Activated T-cell treated with anti-CD3 and anti-CD28 coated beads, Interleukin-2, amount 50 U/mL, for 4 hours (primary cell): ENCODE measurements around the gene VWA8. TPM values are rescaled to one million over a fixed set of nuclear protein-coding genes. Genes with fewer than 3 reads are reported as not detected.
"Not testable (repeated sequence)": the region's sequence is repeated elsewhere in the genome, so short reads cannot be mapped to it uniquely, and the experiment has no call there.

Source experiments
- ATAC-seq, 2 donors: fragments of 200-7000 bp; cut with Tn5 transposase; one replicate each; pipeline ENCODE4 v1.10.0; 2021
- DNase-seq: peaks from one replicate; pipeline ENCODE4 v3.0.0-alpha.2; 2020
- H3K27me3 Mint-ChIP-seq: one replicate; pipeline ENCODE4 v1.8.0; 2021; ENCODE audit warnings: low read depth, mixed read lengths
- H3K36me3 Mint-ChIP-seq: one replicate; pipeline ENCODE4 v1.8.0; 2022; ENCODE audit warnings: mixed read lengths; ENCODE audit not compliant: insufficient read depth
- H3K4me1 Mint-ChIP-seq: one replicate; pipeline ENCODE4 v1.8.0; 2021; ENCODE audit warnings: low read depth, mixed read lengths
- H3K4me3 Mint-ChIP-seq: one replicate; pipeline ENCODE4 v1.8.0; 2021; ENCODE audit warnings: mild to moderate bottlenecking, moderate library complexity, mixed read lengths
- H3K9me3 Mint-ChIP-seq: one replicate; pipeline ENCODE4 v1.8.0; 2021; ENCODE audit warnings: mixed read lengths
- total RNA-seq, 3 donors: library from RNA; stranded (reverse); gene quantifications; one replicate each; pipeline ENCODE4 v1.2.1, GENCODE V29; 2021

Gene VWA8
- total RNA-seq, 3 donors from 2014 or later: 22.2 to 31.9 (median 26.4) TPM

DNA sequence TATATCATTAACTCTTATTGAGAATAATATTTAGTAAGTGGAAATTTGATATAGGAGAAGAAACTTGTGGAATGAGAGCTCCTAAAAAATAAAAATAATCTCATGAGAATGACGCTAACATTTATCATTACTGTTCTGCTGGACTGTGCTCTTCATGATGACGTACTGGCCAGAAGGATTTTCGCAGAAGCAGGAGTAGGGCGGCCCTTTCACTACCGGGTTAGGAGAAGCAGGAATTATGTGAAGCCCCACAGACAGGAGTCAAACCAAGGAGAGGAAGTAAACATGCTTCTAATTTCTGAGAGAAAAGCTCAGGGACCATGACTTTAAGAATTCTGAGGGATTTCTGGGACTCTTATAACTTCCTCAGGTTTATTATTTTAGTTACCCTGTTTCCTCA, 195.1 kb downstream of the VWA8 start:
- DNase-seq (no peak), ATAC-seq (no peak)
- no peak overlapping the region for H3K4me3 Mint-ChIP-seq
- peaks cover 8% of the 10 kb centered on the region for H3K4me1 Mint-ChIP-seq
- H3K9me3 Mint-ChIP-seq: no peaks in the 10 kb centered on the region
- peaks cover 37% of the 10 kb centered on the region for H3K36me3 Mint-ChIP-seq
- H3K27me3 Mint-ChIP-seq: no peaks in the 10 kb centered on the region

DNA sequence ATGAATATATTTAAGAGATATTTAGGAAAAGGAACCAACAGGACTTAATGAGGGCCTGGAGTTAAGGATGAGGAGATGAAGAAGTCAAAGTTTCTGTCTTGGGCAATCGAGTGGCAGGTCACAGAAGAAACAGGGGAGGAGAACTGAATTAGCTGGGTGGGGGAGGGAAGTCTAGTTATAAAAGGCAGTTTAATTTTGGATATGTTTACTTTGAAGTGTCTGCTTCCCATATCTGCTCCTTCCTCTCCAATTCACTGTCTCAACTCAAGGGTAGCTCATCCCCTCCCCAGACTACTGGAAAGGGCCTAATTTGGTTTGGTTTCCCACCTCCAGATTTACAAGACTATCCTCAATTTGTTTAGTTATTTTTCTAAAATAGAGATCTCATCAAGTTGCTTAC, 195.9 kb downstream of the VWA8 start:
- H3K27me3 Mint-ChIP-seq: no peaks in the 10 kb centered on the region
- H3K36me3 Mint-ChIP-seq: peaks cover 41% of the 10 kb centered on the region
- H3K4me3 Mint-ChIP-seq: no peak overlapping the region
- H3K9me3 Mint-ChIP-seq: no peaks in the 10 kb centered on the region
- no peak for ATAC-seq
- peaks cover 8% of the 10 kb centered on the region for H3K4me1 Mint-ChIP-seq
- DNase-seq: no peak

DNA sequence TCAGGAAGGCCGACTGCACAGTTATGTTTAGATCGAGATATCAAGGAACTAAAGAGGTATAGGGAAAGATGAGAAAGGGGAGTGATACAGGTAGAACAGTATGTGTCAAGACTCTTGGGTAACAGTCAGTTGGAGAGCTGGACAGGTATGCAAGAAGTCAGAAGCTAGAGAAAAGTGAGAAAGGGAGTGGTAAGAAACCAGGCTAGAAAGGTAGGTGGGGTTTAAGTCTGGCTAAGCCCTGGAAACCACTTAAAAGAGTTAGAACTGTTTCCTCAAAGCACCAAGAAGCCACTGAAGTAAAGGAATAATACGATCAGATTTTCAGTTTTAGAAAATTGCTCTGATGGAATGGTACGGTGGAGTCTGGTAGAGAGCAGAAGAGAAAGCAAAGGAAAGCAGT, 196.4 kb downstream of the VWA8 start:
- no peaks in the 10 kb centered on the region for H3K27me3 Mint-ChIP-seq
- peaks cover 40% of the 10 kb centered on the region for H3K36me3 Mint-ChIP-seq
- ATAC-seq: no peak
- DNase-seq: no peak
- H3K4me1 Mint-ChIP-seq: peaks cover 8% of the 10 kb centered on the region
- no peak overlapping the region for H3K4me3 Mint-ChIP-seq
- no peaks in the 10 kb centered on the region for H3K9me3 Mint-ChIP-seq

DNA sequence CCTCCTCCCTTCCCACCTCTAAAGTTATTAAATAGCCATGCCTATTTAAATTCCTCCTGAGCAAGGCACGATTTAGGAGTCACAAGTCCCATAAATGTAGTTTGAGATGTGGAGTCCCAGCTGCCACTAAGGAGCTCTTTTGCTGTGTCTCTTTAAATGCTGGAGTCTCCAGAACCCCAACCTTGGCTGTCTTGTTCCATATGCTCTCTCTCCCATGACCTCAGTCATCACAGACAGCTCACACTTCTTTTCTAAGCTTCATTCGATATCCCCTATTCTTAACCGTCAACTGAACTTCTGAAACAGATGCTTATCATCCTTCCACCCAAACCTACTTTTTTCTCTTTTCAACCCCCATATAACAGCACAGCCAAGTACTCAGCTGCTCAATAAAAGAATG, 197.1 kb downstream of the VWA8 start:
- peaks cover 8% of the 10 kb centered on the region for H3K4me1 Mint-ChIP-seq

DNA sequence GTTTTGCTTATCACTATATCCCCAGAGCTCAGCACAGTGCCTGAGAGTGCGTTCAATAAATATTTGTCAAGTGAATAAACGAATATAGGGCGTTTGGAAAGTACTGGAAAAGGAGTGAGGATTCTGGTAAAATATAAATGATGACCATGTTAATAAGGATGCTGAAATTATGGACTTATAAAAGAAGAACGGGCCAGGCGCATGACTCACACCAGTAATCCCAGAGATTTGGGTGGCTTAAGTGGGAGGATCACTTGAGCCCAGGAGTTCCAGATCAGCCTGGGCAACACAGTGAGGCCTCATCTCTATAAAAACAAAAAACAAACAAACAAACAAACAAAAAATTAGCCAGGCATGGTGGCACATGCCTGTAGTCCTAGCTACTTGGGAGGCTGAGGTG, 198.1 kb downstream of the VWA8 start:
- ATAC-seq (no peak), DNase-seq (no peak)
- H3K9me3 Mint-ChIP-seq: no peaks in the 10 kb centered on the region
- no peak overlapping the region for H3K4me3 Mint-ChIP-seq
- H3K4me1 Mint-ChIP-seq: peaks cover 8% of the 10 kb centered on the region
- no peaks in the 10 kb centered on the region for H3K27me3 Mint-ChIP-seq
- peaks cover 45% of the 10 kb centered on the region for H3K36me3 Mint-ChIP-seq

More for the DNA sequence above, 197.1 kb downstream of the VWA8 start:
- Mint-ChIP-seq H3K9me3 (no peaks in the 10 kb centered on the region), H3K27me3 (no peaks in the 10 kb centered on the region), H3K4me3 (no peak overlapping the region), H3K36me3 (peaks cover 43% of the 10 kb centered on the region)
- ATAC-seq (no peak), DNase-seq (no peak)

- H3K9me3 Mint-ChIP-seq: peaks cover 6% of the 10 kb centered on the region
- H3K4me3 Mint-ChIP-seq: no peak overlapping the region
- DNase-seq (no peak), ATAC-seq (no peak)
- no peaks in the 10 kb centered on the region for H3K27me3 Mint-ChIP-seq
- peaks cover 49% of the 10 kb centered on the region for H3K36me3 Mint-ChIP-seq
- no peaks in the 10 kb centered on the region for H3K4me1 Mint-ChIP-seq
These were observed 204.6 kb downstream of the VWA8 start for GRCh38 chr13:41756198-41756880.

DNA sequence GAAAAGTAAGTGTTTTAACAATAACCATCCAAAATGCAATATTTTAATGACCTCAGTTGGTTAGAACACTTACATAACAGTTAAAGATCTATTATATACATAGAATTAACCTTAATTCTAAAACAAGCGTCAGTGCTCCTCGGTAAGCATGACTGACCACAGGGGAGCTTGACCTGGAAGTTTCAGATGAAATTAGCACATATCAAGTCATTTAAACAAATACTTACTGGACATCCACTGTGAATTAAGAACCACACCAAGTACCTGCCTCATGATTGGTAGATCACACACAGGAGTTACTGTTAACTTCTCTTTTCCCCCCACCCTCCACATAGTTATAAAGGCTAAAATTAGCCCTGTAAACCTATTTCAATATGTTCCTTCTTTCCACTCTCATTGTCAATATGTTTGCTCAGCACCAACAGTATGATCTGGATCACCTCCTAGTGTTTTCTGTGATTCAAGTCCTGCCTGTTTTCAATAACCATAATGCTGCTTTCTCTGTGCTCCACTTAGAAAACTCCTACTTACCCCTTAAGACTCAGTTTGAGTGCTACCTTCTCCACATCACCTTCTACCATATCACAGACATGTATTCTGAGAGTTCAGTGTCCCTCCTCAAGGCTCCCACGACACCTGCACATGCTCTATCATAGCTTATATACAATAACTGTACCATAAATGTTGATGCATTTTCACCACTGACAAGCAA, 209.0 kb downstream of the VWA8 start:
- no peak for DNase-seq
- no peaks in the 10 kb centered on the region for H3K27me3 Mint-ChIP-seq
- no peak overlapping the region for H3K4me3 Mint-ChIP-seq
- peaks cover 10% of the 10 kb centered on the region for H3K9me3 Mint-ChIP-seq
- H3K4me1 Mint-ChIP-seq: no peaks in the 10 kb centered on the region
- no peak for ATAC-seq
- peaks cover 57% of the 10 kb centered on the region for H3K36me3 Mint-ChIP-seq

DNA sequence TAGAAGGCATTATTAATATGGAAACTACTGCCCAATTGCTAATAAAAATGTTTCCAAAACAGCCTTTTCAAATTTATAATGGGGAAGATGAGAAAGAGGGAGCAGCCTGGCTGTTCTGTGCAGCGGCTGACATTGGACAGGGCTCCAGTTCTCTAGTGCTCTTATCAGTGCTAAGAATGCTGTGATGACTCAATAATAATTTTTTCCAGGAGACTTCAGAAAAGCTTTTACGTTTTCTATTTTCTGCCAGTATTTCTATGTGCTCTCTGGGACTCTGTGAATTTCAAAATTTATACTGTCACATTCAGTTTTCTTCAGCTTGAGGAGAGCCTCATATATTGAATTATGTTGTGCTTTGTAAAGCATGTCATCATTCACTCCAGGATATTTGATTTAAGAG, 209.6 kb downstream of the VWA8 start:
- Mint-ChIP-seq H3K27me3 (no peaks in the 10 kb centered on the region), H3K9me3 (peaks cover 10% of the 10 kb centered on the region), H3K4me1 (no peaks in the 10 kb centered on the region), H3K36me3 (peaks cover 61% of the 10 kb centered on the region), H3K4me3 (no peak overlapping the region)
- ATAC-seq (no peak), DNase-seq (no peak)

- Mint-ChIP-seq H3K4me1 (no peaks in the 10 kb centered on the region), H3K36me3 (peaks cover 47% of the 10 kb centered on the region), H3K9me3 (peaks cover 5% of the 10 kb centered on the region), H3K4me3 (no peak overlapping the region), H3K27me3 (no peaks in the 10 kb centered on the region)
- DNase-seq: no peak
- ATAC-seq: no peak
These were observed 214.7 kb downstream of the VWA8 start for GRCh38 chr13:41746259-41746658.

DNA sequence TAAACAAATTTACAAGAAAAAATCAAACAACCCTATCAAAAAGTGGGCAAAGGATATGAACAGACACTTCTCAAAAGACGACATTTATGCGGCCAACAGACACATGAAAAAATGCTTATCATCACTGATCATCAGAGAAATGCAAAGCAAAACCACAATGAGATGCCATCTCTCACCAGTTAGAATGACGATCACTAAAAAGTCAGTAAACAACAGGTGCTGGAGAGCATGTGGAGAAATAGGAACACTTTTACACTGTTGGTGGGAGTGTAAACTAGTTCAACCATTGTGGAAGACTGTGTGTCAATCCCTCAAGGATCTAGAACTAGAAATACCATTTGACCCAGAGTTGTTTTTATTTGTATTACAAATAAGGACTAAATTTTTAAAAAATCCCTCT, 215.4 kb downstream of the VWA8 start:
- not testable (repeated sequence) for H3K9me3 Mint-ChIP-seq, H3K4me1 Mint-ChIP-seq, H3K4me3 Mint-ChIP-seq, DNase-seq, ATAC-seq, H3K27me3 Mint-ChIP-seq
- peaks cover 52% of the 10 kb centered on the region for H3K36me3 Mint-ChIP-seq

DNA sequence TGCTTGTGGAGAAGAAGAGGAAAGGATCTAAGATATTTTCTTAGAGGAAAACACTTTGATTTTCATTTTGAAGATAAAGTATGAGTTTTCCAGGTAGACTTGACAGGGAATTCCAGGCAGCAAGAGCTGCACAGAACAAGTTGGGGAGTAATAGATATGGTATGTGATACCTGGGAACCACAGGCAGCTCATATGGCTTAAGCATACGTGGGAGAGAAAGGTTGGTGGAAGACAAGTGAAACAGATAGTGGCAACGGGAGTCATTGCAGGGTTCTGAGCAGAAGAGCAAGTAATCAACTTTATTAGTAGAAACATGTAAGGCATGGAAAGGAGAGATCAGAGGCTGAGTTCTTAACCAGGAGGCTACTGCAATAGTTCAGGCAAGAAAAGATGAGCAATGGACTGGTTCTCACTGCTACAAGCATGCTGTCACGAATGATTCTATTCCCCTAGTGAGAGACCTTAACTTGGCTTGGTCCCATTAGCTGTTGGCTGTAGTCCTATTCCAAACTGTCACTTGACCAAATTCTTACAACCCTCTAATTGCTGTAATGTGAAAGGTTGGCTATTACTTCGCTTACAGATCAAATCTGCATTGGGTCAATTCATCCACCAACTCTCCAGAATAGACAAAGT, 217.9 kb downstream of the VWA8 start:
- no peaks in the 10 kb centered on the region for H3K9me3 Mint-ChIP-seq
- H3K36me3 Mint-ChIP-seq: peaks cover 30% of the 10 kb centered on the region
- H3K27me3 Mint-ChIP-seq: no peaks in the 10 kb centered on the region
- ATAC-seq (no peak), DNase-seq (no peak)
- no peak overlapping the region for H3K4me3 Mint-ChIP-seq
- no peaks in the 10 kb centered on the region for H3K4me1 Mint-ChIP-seq

GRCh38 chr13:41740479-41740878, 220.4 kb downstream of the VWA8 start:
- DNase-seq (no peak), ATAC-seq (no peak)
- H3K4me3 Mint-ChIP-seq: no peak overlapping the region
- H3K9me3 Mint-ChIP-seq: no peaks in the 10 kb centered on the region
- H3K4me1 Mint-ChIP-seq: no peaks in the 10 kb centered on the region
- no peaks in the 10 kb centered on the region for H3K27me3 Mint-ChIP-seq
- H3K36me3 Mint-ChIP-seq: peaks cover 22% of the 10 kb centered on the region

- Mint-ChIP-seq H3K9me3 (no peaks in the 10 kb centered on the region), H3K4me3 (no peak overlapping the region), H3K27me3 (no peaks in the 10 kb centered on the region), H3K4me1 (no peaks in the 10 kb centered on the region), H3K36me3 (peaks cover 18% of the 10 kb centered on the region)
- ATAC-seq: no peak
- no peak for DNase-seq
These were observed 238.0 kb downstream of the VWA8 start for GRCh38 chr13:41722684-41723535.

GRCh38 chr13:41720839-41721561, 239.9 kb downstream of the VWA8 start:
- peaks cover 18% of the 10 kb centered on the region for H3K36me3 Mint-ChIP-seq
- no peaks in the 10 kb centered on the region for H3K9me3 Mint-ChIP-seq
- no peak for DNase-seq
- H3K27me3 Mint-ChIP-seq: no peaks in the 10 kb centered on the region
- no peak overlapping the region for H3K4me3 Mint-ChIP-seq
- H3K4me1 Mint-ChIP-seq: no peaks in the 10 kb centered on the region
- no peak for ATAC-seq
